Measurements from ENCODE around the gene LRP4. TPM values are rescaled to one million over a fixed set of nuclear protein-coding genes. Genes with fewer than 3 reads are reported as not detected.
"Not testable (repeated sequence)": the region's sequence is repeated elsewhere in the genome, so short reads cannot be mapped to it uniquely, and the experiment has no call there.

The LRP4 gene
- total RNA-seq, 1 donor: not detected

- Histone ChIP-seq H3K4me3 (ENCODE audit: low read length) (no peak overlapping the region), H3K27me3 (ENCODE audit: insufficient read depth, low read length) (no peaks in the 10 kb centered on the region), H3K4me1 (ENCODE audit: insufficient read depth, low read length) (no peaks in the 10 kb centered on the region), H3K9me3 (ENCODE audit: low read depth, low read length) (no peaks in the 10 kb centered on the region)
Observed at GRCh38 chr11:46944356-46945075, 26.2 kb upstream of the LRP4 start.

- Histone ChIP-seq H3K4me3 (ENCODE audit: low read length) (no peak overlapping the region), H3K4me1 (ENCODE audit: insufficient read depth, low read length) (peaks cover 1% of the 10 kb centered on the region), H3K27me3 (ENCODE audit: insufficient read depth, low read length) (no peaks in the 10 kb centered on the region), H3K9me3 (ENCODE audit: low read depth, low read length) (no peaks in the 10 kb centered on the region)
Observed at GRCh38 chr11:46942172-46942571, 23.8 kb upstream of the LRP4 start.

GRCh38 chr11:46936138-46937110 is 18.1 kb upstream of the LRP4 start, which contains the start of gene CSTPP1:
CSTPP1 (plus strand) TSS chr11:46936761; CDS start chr11:46936806, 45 bp downstream.
- no peaks in the 10 kb centered on the region for H3K9me3 ChIP-seq (ENCODE audit: low read depth, low read length)
- H3K4me3 ChIP-seq (ENCODE audit: low read length): peak within 1 kb of the TSS; percentile 57
- H3K27me3 ChIP-seq (ENCODE audit: insufficient read depth, low read length): no peaks in the 10 kb centered on the region
- peaks cover 13% of the 10 kb centered on the region for H3K4me1 ChIP-seq (ENCODE audit: insufficient read depth, low read length)

GRCh38 chr11:46930089-46930488 is 11.7 kb upstream of the LRP4 start:
- no peaks in the 10 kb centered on the region for H3K27me3 ChIP-seq (ENCODE audit: insufficient read depth, low read length)
- H3K4me1 ChIP-seq (ENCODE audit: insufficient read depth, low read length): no peaks in the 10 kb centered on the region
- no peaks in the 10 kb centered on the region for H3K9me3 ChIP-seq (ENCODE audit: low read depth, low read length)
- H3K4me3 ChIP-seq (ENCODE audit: low read length): no peak overlapping the region

GRCh38 chr11:46928701-46929100 is 10.4 kb upstream of the LRP4 start:
- not testable (repeated sequence) for H3K27me3 ChIP-seq (ENCODE audit: insufficient read depth, low read length); H3K4me1 ChIP-seq (ENCODE audit: insufficient read depth, low read length); H3K9me3 ChIP-seq (ENCODE audit: low read depth, low read length); H3K4me3 ChIP-seq (ENCODE audit: low read length)

GRCh38 chr11:46927928-46928327 is 9.6 kb upstream of the LRP4 start:
- not testable (repeated sequence) for H3K4me3 ChIP-seq (ENCODE audit: low read length); H3K27me3 ChIP-seq (ENCODE audit: insufficient read depth, low read length); H3K9me3 ChIP-seq (ENCODE audit: low read depth, low read length); H3K4me1 ChIP-seq (ENCODE audit: insufficient read depth, low read length)

DNA sequence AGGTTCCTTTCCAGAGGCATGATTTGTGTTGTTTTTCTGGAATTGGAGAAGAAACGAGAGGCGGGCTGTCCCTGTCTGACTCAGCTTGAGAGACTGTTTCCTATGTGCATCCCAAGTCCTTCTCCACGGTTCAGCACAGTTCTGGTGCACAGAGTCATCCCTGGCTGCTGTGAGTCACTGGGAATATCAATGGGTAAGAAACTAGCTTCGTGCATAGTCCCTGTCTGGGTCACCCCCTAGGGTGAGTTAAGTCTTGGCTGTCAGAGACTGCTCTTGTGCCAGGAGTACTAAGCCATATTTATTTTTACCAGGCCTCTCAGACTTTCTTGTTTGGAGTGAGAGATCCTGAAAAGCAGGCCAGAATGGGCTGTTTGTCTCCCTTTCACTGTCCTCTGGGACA is 2.4 kb upstream of the LRP4 start:
- H3K4me3 ChIP-seq (ENCODE audit: low read length): no peak overlapping the region
- peaks cover 35% of the 10 kb centered on the region for H3K27me3 ChIP-seq (ENCODE audit: insufficient read depth, low read length)
- no peaks in the 10 kb centered on the region for H3K9me3 ChIP-seq (ENCODE audit: low read depth, low read length)
- H3K4me1 ChIP-seq (ENCODE audit: insufficient read depth, low read length): peaks cover 27% of the 10 kb centered on the region

DNA sequence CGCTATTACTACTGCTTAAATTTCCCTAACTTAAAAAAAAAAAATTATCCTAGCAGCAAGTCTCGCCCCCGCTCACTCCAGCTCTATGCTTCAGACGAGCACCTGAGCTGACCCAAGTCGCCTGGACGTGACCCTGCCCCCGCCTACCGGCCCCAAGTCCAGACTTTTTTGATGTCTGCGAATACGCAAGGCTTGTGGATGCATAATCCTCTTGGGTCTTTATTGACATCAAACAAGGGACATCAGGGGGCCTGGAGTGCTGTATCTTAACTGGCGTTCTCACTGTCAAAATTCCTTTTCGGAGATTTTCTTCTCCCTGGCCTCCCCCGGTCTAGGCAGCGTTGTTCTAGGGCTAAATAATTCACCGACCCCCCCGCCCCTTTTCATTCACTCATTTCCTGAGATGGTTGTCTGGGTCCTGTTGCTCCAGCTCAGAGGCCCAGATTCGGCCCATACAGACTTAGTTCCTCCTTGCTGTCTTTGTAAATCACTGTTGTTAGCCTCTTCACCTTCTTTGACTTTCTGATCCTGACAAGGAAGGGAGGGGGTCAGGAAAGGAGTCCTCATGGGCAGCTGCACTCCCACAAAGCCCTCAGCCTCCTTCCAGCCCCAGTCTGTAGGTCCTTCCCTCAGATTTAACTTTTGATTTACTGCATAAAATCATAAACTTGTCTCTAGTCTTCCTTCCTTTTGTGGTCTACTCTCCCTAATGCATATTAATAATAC is 601 bp upstream of the LRP4 start:
- peaks cover 27% of the 10 kb centered on the region for H3K4me1 ChIP-seq (ENCODE audit: insufficient read depth, low read length)
- H3K4me3 ChIP-seq (ENCODE audit: low read length): no peak overlapping the region
- H3K27me3 ChIP-seq (ENCODE audit: insufficient read depth, low read length): peaks cover 53% of the 10 kb centered on the region
- no peaks in the 10 kb centered on the region for H3K9me3 ChIP-seq (ENCODE audit: low read depth, low read length)

DNA sequence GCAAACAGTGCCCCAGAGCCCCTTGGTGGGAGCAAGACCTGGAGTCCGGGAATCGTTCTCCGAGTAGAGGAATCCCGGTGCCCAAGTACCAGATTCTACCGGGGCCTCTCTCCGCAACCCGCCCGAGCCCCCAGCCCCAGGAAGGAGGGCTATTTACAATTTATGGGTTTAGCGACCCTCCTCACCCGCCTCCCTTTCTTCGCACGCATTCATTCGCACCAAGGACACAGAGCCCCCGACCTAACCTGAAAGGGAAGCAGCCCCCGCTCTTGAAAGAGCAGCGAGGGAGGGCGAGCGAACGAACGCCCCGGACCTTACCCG is 628 bp downstream of the LRP4 start:
- Histone ChIP-seq H3K9me3 (ENCODE audit: low read depth, low read length) (no peaks in the 10 kb centered on the region), H3K4me1 (ENCODE audit: insufficient read depth, low read length) (peaks cover 27% of the 10 kb centered on the region), H3K27me3 (ENCODE audit: insufficient read depth, low read length) (peaks cover 65% of the 10 kb centered on the region), H3K4me3 (ENCODE audit: low read length) (no peak overlapping the region)

- Histone ChIP-seq H3K9me3 (ENCODE audit: low read depth, low read length) (no peaks in the 10 kb centered on the region), H3K27me3 (ENCODE audit: insufficient read depth, low read length) (peaks cover 70% of the 10 kb centered on the region), H3K4me1 (ENCODE audit: insufficient read depth, low read length) (peaks cover 27% of the 10 kb centered on the region), H3K4me3 (ENCODE audit: low read length) (no peak overlapping the region)
Observed at GRCh38 chr11:46917109-46917761, 1.1 kb downstream of the LRP4 start.

DNA sequence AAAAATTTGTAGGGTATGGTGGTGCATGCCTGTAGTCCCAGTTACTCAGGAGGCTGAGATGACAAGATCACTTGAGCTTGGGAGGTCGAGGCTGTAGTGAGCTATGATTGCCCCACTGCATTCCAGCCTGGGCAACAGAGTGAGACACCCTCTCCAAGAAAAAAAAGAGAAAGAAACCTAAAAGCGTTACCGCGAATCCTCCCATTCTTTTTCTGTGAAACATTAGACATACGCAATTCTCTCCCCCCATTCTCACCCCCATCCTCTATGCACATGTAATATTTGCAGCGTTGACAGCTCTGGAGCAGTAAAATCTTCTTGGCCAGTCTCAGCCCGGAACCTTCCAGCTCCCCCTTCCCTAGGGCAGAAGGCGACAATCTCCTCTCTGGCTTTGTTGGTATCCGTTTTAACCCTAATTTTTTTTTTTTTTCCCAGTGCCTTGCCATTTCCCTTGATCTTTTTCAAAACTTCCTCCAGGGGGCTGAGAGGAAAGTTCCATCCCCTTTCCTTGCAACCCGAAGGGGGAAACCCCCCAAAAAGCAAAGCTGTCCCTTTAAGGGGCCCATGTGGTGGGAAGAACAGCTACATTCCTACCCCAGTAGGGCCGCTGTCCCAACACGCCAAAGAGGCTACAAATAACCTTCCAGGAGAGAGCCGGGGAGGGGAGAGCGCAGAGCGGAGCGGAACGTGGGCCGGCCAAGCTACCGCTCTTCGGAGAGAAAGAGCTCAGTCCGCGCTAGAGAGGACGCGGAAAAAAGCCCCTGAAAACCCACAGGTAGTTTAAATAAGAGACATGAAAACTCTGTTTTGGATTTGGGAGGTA is 1.9 kb downstream of the LRP4 start:
- Histone ChIP-seq H3K4me1 (ENCODE audit: insufficient read depth, low read length) (peaks cover 27% of the 10 kb centered on the region), H3K27me3 (ENCODE audit: insufficient read depth, low read length) (peaks cover 72% of the 10 kb centered on the region), H3K4me3 (ENCODE audit: low read length) (no peak overlapping the region), H3K9me3 (ENCODE audit: low read depth, low read length) (no peaks in the 10 kb centered on the region)

DNA sequence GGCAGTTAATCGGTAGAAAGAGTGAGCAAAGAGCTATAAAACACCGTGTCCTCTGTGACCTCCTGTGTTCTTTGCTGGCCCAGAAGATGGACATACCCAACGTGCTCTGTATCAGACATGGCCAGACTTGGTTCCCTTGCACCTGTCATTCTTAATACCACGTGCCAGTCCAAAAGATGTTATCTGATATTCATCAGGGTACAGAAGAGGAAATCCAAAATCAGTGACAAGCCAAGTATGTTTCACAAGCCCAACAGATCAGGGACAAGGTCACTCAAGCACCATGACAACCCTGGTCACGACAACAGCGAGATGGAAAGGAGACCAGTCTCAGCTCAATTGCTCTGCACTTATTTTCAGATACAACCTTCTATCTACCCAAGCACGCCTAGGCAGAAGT is 3.4 kb downstream of the LRP4 start:
- peaks cover 27% of the 10 kb centered on the region for H3K4me1 ChIP-seq (ENCODE audit: insufficient read depth, low read length)
- H3K27me3 ChIP-seq (ENCODE audit: insufficient read depth, low read length): peaks cover 76% of the 10 kb centered on the region
- no peak overlapping the region for H3K4me3 ChIP-seq (ENCODE audit: low read length)
- no peaks in the 10 kb centered on the region for H3K9me3 ChIP-seq (ENCODE audit: low read depth, low read length)

DNA sequence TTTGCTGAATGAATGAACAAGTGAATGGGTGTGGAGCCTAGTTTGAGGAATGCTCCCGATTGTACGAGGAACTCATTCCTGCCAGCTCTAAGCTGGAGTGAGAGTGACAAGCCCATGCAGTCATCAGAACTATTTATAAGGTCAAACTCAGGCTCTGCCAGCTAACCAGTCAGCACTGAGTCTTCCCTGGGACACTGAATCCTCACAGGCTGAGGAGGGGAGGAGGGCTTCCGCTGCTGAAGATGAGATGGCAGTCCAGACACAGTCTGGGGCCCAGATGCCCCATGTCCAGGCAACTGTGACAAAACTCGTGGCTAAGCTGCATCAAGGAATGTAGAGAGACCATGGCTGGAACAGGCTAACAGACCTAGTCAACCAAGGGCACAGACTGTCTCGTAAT is 4.0 kb downstream of the LRP4 start:
- Histone ChIP-seq H3K4me1 (ENCODE audit: insufficient read depth, low read length) (peaks cover 27% of the 10 kb centered on the region), H3K4me3 (ENCODE audit: low read length) (no peak overlapping the region), H3K27me3 (ENCODE audit: insufficient read depth, low read length) (peaks cover 71% of the 10 kb centered on the region), H3K9me3 (ENCODE audit: low read depth, low read length) (no peaks in the 10 kb centered on the region)

DNA sequence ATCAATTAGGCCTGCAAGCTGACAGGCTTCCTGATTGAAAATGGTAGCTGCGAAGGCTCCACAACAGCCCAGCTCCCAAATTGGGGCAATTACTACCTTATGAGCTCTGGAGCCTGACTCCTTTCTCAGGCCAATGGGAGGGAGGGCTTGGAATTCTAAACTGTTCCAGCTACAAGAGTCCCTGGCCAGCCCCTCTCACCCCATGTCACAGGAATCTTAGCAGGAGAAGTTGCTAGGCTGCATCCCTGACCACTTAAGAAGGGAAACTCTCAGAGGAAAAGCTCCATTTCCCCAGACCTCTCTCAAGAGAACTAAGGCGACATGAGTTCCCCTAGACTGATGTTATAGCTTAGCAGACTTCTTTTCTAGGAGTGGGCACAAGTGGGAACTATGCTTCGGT is 4.9 kb downstream of the LRP4 start:
- peaks cover 19% of the 10 kb centered on the region for H3K4me1 ChIP-seq (ENCODE audit: insufficient read depth, low read length)
- H3K9me3 ChIP-seq (ENCODE audit: low read depth, low read length): no peaks in the 10 kb centered on the region
- H3K4me3 ChIP-seq (ENCODE audit: low read length): no peak overlapping the region
- peaks cover 63% of the 10 kb centered on the region for H3K27me3 ChIP-seq (ENCODE audit: insufficient read depth, low read length)
